D341Med (cell line): ENCODE results near the gene GAGE12J.
A peak's percentile ranks its signal among the peaks of the same experiment; 100 is the strongest.
"Not testable (repeated sequence)": the region's sequence is repeated elsewhere in the genome, so short reads cannot be mapped to it uniquely, and the experiment has no call there.

ENCODE experiments used
- DNase-seq: peaks from one replicate; pipeline ENCODE4 v3.0.0; 2012; ENCODE audit warnings: low spot score

Gene GAGE12J

GRCh38 chrX:49321737-49322136, at the start of gene GAGE12J:
GAGE12J (plus strand) TSS chrX:49322037; CDS start chrX:49323194, 1,157 bp downstream.
- DNase-seq: not testable (repeated sequence)

DNA sequence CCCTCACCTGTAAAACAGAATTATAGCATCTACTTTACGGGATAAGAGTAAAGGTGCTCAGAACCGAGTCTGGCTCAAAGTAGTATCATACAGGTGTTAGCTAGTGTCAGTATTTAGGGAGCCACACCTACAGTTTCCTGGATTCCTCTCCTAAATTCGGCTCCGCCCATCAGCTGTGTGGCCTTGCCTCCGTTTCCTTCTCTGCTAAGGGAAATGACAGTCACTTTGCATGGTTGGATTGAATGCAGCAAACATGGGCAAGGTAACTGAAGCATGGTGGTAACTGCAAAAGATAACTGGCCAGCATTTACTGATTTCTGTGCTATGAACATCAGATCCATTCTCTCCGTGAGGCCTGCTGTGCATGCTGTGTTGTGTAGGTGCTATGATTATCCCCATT, 49.4 kb upstream of the GAGE12J start:
- no peak for DNase-seq

DNA sequence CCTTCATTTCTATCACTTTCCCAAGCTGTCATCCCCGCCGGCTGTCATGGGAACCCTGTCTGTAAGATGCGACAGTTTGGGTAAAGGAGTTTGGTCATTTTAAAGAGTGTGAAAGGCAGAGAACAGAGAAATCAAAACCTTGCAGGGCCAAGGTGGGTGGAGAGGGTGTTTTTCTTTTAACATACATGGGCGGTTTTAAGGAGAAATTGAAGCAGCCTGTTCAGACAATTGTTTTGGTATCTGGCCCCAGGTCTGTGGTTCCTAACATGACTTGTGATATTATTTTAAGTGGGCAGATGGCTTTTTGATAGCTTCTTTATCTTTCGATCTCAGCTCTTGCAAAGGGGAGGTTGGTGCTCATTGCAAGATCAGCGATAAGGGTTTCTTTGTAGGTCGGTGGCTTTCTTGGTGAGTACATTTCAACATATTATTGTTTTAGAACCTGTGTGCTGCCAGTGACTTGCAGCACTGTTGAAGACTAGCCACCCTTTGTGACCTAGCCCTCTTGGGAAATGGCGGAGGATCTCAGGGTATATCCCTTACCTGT, 48.6 kb upstream of the GAGE12J start:
- DNase-seq: no peak

DNA sequence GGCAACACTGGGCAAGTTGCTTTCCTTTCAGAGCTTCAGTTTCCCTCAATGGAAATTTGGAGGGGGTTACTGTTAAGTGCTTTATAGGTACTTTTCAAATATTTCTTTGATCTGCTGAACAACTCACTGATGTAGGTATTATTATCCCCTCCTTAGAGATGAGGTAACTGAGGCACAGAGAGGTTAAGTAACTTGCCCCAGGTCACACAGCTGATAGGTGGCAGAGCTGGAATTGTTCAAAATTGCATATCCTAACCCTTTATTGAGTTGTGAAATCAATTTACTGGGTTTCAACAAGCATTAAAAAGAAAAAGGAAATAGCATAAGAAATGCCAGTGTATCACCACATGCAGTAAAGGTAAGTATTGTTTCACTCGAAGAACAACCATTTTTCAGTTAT, 45.6 kb upstream of the GAGE12J start:
- no peak for DNase-seq

GRCh38 chrX:49276671-49277534, 44.9 kb upstream of the GAGE12J start:
- no peak for DNase-seq

GRCh38 chrX:49277535-49277830, 44.4 kb upstream of the GAGE12J start:
- DNase-seq: no peak

DNA sequence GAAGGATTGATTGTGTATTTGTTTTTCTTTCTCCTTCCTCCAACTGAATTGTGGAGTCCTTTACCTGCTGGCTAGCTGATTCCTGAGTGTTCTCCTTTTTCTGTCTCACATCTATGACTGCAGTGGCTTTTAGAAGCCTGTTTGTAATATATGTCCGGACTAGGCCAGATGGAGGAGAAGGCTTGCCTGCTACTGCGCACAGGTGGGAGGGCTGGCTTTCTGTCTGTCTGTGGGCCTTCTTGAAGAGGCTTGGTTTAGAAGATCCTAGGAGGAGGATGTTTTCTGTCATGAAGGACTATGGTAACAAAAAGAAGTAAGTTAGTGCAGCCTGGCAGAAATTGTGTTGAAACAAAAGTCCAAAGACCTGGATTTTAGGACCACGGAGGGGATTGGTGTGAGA, 43.8 kb upstream of the GAGE12J start:
- no peak for DNase-seq

- DNase-seq: peak; percentile 66
These were observed 39.2 kb upstream of the GAGE12J start for GRCh38 chrX:49282647-49283011.

DNA sequence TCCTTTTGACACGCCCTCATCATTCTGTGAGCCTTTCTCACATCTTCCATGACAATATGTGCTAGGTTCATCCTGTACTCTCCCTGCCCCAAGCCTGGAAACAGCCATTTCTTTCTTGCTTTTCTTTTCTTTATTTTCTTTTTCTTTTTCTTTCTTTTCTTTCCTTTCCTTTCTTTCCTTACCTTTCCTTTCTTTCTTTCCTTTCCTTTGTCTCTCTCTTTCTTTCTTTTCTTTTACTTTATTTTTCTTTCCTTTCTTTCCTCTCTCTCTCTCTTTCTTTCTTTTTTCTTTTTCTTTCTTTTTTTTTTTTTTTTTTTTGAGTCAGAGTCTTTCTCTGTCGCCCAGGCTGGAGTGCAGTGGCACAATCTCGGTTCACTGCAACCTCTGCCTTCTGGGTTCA, 37.6 kb upstream of the GAGE12J start:
- DNase-seq: no peak

- DNase-seq: no peak
These were observed 35.7 kb upstream of the GAGE12J start for GRCh38 chrX:49286136-49286535.

- no peak for DNase-seq
These were observed 35.3 kb upstream of the GAGE12J start for GRCh38 chrX:49286581-49286980.

- no peak for DNase-seq
These were observed 34.2 kb upstream of the GAGE12J start for GRCh38 chrX:49287665-49288064.

GRCh38 chrX:49290215-49290614, 31.6 kb upstream of the GAGE12J start:
- DNase-seq: no peak

DNA sequence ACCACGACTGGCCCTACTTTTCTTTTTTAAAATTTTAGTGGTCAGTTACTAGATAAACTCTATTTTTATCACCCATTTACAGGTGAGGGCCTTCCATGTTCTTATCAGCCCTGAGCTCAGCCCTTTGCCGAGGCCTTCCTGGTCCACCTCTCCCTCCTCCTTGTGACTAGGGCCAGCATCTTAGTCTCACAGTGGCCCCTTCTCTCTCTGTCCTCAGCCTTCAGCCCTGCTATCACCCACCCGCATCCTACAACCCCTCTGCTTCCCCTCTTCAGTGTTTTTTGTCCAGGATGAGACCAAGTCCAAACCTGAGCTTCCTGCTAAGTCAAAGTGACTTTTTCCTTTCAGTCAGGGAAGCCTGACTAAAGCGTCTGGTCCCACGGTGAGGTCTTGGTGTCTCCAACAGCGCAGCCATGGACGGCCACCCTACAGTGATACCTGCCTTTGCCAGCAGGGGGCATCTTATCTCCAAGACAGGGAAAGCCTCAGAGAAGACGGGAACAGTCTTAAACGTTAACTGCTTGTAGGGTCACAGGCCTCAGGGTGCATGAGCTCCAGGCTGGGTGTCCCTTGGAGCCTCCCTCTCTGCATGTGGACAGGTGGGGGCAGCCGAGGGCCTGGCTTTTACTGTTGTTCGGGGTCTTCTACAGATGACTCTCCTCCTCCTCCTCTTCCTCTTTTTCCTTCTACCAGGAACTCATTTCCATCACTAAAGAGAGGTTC, 30.1 kb upstream of the GAGE12J start:
- DNase-seq: peak; percentile 60

DNA sequence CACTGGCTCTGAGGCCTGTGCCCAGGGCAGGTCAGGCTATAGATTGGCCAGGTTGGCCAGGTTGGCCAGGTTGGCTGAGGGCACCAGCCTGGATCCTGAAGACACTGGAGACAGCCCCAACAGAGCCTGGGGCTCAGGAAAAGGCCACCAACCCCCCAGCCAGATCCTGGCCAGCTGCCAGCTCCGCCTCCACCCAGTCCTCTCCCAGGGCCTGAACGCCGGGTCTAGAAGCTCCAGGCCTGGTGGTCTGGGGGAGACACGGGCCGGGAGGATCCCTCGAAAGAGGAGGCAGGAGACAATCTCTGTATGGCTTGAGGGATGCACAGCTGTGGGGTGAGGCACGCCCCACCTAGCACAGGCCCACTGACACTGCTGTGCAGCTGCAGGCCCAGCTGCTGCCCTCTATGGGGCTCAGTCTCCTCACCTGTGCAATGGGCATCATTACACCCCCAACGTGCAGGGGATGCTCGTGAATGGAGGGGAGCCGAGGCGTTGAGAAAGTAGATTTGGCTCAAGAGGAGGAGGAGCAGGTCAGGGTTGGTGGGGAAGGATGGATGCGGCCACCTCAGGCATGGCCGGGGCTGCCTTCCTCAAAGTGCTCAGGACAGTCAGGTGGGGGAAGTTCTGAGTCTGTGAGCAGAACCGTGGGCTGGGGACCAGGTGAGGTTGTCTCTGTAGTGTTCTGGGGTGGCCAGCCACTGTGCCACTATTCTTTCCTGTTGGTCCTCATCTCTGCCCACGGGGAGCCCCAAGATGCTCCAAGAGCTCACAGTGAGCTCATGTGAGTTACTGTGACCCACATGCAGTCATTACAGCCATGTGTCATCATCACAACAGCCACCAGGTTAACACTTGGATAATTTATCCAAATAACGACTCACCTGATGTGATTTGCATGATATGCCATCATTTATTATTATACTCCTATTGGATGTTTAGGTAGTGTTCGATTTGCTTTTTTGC, 29.2 kb upstream of the GAGE12J start:
- DNase-seq: no peak

DNA sequence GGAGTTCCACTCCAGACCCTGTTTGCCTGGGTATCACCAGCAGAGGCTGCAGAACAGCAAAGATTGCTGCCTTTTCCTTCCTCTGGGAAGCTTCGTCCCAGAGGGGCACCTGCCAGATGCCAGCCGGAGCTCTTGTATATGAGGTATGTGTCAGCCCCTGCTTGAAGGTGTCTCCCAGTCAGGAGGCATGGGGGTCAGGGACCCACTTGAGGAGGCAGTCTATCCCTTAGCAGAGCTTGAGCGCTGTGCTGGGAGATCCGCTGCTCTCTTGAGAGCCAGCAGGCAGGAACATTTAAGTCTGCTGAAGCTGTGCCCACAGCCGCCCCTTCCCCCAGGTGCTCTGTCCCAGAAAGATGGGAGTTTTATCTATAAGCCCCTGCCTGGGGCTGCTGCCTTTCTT, 22.5 kb upstream of the GAGE12J start:
- not testable (repeated sequence) for DNase-seq

DNA sequence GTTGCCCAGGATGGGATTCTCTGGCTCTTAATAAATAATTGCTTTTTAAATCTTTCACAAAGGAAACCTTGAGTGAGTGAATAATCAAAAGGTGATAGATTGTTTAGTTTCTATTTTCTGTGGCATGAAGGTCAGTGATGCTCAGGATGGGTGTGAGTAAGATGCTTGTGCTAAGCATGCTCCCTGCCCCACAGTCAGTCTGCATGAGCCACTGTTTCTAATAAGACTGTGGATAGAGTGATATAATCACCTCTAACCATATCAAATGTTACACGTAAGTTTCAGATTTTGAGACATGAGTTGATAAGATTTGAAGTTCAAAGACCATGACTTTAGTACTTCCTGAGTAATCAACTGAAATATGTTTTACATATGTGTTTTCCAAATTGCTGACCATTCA, 21.1 kb upstream of the GAGE12J start:
- DNase-seq: no peak

DNA sequence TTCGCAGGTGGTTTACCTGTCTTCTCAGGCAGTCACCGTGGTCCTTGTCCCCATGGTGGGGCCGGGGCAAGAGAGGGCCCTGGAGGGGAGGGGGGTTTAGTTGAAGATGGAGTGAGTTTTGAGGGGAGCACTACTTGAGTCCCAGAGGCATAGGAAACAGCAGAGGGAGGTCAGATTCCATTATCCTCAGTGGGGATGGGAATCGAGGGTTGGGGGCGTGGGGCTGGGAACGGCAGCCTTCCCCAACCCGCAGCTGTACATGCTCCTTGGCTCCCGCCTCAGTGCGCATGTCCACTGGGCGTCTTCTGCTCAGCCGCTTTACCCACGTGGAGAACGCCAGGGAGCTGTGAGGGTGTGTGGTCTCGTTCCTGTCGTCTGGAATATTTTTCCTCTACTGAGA, 18.5 kb upstream of the GAGE12J start, which contains the start of gene GAGE10:
GAGE10 (plus strand) TSS at position 301 of the 400 bp plus-strand sequence. CDS start 1,214 bp downstream, outside the sequence.
- DNase-seq: no peak

DNA sequence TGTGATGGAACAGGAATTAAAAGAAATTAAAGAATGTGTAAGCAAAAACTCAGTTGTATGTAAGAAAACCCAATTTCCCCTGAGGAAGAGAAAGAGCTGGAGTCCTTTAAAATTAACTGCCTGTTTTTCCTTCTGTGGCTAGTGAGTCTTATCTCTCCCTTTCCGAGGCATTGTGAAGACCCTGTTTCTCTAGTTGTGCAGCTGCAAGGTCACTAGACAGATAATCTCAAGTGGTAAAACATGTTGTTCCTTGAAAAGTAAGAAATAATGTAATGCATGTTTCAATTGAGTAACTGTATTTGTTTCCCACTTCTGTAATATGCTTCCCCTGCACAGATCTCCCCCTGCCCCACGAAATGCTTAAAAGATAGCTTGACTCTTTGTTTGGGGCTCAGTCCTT, 14.1 kb upstream of the GAGE12J start:
- DNase-seq: not testable (repeated sequence)

DNA sequence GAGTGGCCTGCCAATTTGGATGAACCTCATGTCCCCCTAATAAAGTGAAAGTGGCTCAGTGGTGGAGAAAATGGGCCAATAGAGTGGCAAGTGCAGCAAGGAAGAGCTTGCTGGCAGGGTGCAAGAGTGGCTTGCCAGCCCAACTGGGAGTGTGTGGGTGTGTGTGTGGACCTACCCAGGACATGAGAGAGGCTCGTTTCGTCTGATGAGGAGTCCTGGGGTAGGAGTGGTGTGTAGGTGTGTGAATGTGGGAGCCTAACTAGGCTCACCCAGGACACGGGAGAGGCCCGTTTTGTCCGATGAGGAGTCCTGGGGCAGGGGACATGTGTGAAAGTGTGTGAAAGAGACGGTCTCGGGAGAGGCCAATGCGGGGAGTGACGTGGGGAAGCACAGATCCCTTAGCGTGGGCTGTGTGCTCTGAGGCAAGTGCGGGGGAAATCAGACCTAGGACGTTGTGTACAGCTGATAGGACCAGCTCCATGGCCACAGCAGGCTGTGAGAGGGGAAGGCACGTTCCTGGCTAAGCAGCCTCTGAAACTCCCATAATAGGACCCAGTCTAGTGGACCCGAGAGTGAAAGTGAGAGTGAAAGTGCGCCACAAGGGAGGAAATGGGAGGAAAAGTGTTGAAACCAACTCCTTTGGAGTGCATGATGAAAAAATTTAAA, 13.1 kb upstream of the GAGE12J start:
- no peak for DNase-seq

- DNase-seq: no peak
These were observed 12.3 kb upstream of the GAGE12J start for GRCh38 chrX:49309401-49309981.
